Cardiac fibroblast (primary cell): ENCODE data around the gene COL18A1.

ENCODE experiments used
- DNase-seq, 2 donors: peaks; one replicate each; pipeline versions ENCODE4 v3.0.0 to v3.0.0-alpha.2; 2010; ENCODE audit warnings: low read depth in 2 of 2
- H3K4me3 ChIP-seq, 2 donors: replicated peaks in 1 of 2; 1 replicate in 1 of 2; 2 replicates in 1 of 2; pipeline ENCODE4 v1.5.1; 2011; ENCODE audit warnings: low read depth in 2 of 2, low read length in 2 of 2, mild to moderate bottlenecking in 2 of 2, moderate library complexity in 1 of 2
- TF ChIP-seq, protein P1 (sequence below): IDR thresholded peaks from one replicate; pipeline ENCODE4 v1.5.1; 2011; ENCODE audit warnings: low read depth, mild to moderate bottlenecking, low read length, inconsistent platforms

The COL18A1 gene

DNA sequence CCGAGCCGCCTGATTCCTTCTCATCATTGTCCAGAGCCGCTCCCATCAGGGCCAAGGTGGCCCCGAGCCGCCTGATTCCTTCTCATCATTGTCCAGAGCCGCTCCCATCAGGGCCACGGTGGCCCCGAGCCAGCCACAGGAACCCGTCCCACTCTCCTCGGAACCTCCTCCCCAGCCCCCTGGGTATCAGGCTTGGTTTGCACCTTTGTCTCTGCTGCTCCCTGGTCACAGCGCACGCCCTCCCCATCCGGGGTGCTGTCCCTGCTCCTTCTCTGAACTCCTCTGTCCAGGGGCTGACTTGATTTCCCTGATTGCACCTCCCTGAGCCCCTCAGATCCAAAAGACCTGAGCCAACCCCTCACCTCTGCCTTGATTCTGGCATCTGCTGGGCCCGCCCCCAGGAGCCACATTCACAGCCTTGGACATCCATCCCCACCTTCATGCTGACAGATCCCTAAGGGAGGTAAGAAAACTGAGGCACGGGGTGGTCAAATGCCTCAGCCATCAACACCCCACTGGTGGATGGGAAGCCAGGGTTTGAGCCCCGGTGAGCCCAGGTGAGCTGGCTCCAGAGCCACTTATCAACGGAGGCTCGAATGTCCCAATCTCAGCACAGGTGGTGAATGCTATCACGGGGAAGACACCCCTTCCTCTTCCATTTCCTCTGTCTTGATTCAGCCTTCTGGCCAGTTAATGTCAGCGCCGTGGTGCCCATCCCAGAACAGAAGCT is 25.6 kb upstream of the COL18A1 start:
- DNase-seq: no peak
- TF ChIP-seq, protein P1, sequence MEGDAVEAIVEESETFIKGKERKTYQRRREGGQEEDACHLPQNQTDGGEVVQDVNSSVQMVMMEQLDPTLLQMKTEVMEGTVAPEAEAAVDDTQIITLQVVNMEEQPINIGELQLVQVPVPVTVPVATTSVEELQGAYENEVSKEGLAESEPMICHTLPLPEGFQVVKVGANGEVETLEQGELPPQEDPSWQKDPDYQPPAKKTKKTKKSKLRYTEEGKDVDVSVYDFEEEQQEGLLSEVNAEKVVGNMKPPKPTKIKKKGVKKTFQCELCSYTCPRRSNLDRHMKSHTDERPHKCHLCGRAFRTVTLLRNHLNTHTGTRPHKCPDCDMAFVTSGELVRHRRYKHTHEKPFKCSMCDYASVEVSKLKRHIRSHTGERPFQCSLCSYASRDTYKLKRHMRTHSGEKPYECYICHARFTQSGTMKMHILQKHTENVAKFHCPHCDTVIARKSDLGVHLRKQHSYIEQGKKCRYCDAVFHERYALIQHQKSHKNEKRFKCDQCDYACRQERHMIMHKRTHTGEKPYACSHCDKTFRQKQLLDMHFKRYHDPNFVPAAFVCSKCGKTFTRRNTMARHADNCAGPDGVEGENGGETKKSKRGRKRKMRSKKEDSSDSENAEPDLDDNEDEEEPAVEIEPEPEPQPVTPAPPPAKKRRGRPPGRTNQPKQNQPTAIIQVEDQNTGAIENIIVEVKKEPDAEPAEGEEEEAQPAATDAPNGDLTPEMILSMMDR: no peak
- H3K4me3 ChIP-seq: no peak overlapping the region

DNA sequence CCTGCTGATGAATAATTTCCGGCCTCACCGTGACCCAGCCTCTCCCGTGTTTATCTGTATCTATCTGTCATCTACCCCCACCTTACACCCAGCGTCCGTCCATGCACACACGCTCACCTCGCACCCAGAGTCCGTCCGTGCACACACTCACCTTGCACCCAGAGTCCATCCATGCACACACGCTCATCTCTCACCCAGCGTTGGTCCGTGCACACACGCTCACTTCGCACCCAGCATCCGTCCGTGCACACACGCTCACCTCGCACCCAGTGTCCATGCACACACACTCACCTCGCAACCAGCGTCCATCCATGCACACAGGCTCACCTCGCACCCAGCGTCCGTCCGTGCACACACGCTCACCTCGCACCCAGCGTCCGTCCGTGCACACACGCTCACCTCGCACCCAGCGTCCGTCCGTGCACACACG is 25.0 kb upstream of the COL18A1 start:
- no peak overlapping the region for H3K4me3 ChIP-seq
- DNase-seq: no peak
- TF ChIP-seq, protein P1: no peak

DNA sequence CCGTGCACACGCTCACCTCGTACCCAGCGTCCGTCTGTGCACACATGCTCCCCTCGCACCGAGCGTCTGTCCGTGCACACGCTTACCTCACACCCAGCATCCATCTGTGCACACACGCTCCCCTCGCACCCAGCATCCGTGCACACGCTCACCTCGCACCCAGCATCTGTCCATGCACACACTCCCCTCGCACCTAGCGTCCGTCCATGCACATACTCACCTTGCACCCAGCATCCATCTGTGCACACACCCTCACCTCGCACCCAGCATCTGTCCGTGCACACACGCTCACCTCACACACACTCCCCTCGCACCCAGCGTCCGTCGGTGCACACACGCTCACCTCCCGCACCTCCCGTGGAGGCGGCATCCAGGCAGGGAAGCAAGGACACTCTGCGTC is 24.4 kb upstream of the COL18A1 start:
- no peak overlapping the region for H3K4me3 ChIP-seq
- TF ChIP-seq, protein P1: no peak
- DNase-seq: no peak

DNA sequence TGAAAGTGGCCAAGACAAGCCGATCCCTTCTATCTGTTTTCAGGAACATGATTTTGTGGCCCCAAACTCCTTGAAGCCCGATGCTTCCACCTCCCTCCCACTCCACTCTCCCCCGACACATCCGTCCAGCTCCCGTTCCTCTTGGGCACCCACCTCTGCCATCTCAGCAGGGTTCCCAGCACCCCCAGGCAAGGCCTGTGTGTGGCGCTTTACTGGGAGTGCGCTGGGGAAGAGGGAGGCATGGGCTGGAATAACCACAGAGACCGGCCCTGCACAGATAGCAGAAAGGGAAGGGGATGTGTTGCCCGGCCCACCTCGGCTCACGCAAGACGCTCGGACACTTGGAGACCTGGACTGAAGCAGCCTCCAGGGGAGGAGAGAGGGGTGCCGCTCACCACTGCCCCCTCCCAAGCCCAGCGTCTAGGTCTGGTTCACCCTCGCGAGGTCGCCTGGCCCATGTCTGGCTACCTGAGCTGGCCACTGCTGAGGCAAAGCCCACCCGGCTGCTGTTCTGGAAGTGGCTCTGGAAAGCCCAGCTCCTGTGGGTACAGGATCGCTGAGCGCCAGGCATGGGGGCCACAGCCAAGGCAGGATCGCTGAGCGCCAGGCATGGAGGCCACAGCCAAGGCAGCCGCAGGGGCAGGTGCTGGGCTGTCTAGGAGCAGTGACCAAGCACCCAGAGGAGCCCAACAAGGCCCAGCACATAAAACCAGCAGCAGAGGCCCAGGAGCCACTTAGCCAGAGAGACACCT is 23.8 kb upstream of the COL18A1 start:
- TF ChIP-seq, protein P1: no peak
- no peak overlapping the region for H3K4me3 ChIP-seq
- no peak for DNase-seq

DNA sequence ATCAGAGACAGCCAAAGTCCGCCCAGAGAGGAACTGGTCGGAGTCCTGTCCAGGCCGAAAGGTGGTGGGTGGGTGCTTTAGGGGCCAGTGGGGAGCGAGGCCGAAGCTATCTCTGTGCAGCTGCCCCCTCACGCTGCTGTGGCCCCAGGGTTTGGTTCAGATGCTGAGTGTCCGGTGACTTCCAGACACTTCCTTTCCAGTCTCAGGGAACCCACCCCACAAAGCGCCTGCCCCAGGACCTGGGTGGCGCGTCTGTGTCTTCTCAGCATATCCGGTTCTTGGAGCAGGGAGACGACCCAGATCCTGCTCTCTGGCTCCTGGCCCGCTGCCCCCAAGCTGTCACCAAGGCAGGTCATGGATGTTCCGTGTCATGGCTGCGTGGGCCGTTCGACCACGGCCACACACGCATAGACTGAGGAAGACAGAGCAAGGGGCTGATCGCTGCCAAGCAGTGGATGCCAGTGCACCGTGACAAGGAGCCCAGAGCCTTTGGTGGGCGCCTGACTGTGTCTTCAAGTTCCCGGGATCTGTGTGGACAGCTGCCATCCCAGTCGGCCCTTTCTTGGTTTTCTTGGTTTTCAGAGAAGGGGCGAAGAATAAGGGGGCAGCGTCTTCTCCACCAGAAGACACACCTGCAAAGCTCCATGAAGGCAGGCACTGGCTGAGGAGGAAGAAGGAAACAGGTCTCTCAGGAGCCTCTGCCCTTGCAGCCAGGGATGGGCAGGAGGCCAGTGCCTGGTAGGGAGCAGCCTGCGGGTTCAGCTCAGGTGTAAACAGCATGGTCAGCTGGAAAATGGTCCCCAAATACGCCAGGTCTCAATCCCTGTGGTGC is 22.9 kb upstream of the COL18A1 start:
- TF ChIP-seq, protein P1: no peak
- no peak overlapping the region for H3K4me3 ChIP-seq
- no peak for DNase-seq

DNA sequence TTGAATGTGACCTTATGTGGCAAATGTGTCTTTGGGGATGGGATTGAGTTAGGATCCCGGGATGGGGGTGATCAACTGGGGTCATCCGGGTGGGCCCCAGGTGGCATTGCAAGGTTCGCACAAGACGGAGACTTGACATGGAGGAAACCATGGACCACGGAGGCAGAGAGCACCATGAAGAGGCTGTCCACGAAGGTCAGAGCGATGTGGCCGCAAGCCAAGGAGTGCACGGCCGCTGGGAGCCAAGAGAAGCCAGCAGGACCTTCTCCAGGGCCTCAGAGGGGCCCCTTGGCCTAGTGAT is 22.3 kb upstream of the COL18A1 start:
- H3K4me3 ChIP-seq: no peak overlapping the region
- DNase-seq: no peak
- TF ChIP-seq, protein P1: no peak
